MCF 10A (cell line): ENCODE data around the gene CHKB. TPM values are rescaled to one million over a fixed set of nuclear protein-coding genes. Genes with fewer than 3 reads are reported as not detected.

ENCODE experiments used
- BruUV-seq: library from RNA; stranded (reverse); fragments of 400-500 nt; replicated peaks from 2 replicates; lab custom pipeline; 2021; lab: Mats Ljungman, UMichigan
- CTCF ChIA-PET: fragments of 300-600 bp; sonication (Branson Sonifier 250); formaldehyde crosslinking; extraction: SDS; loops from one replicate; lab custom pipeline; 2021; ENCODE audit warnings: antibody characterized with exemption, inconsistent platforms; lab: Yijun Ruan, JAX
- POLR2A ChIA-PET: fragments of 300-600, 350-650 bp; sonication (Branson Sonifier 250); formaldehyde crosslinking; extraction: SDS; loops from one replicate; lab custom pipeline; 2020; ENCODE audit warnings: antibody characterized with exemption, inconsistent platforms; lab: Yijun Ruan, JAX
- DNase-seq: peaks from one replicate; pipeline ENCODE4 v3.0.0-alpha.2; 2018; ENCODE audit not compliant: unreplicated experiment
- H3K27ac Mint-ChIP-seq: one replicate; pipeline ENCODE4 v1.8.0; 2022; ENCODE audit warnings: mild to moderate bottlenecking, low read depth, mixed read lengths; ENCODE audit not compliant: unreplicated experiment
- H3K27me3 Mint-ChIP-seq: one replicate; pipeline ENCODE4 v1.8.0; 2022; ENCODE audit warnings: mixed read lengths; ENCODE audit not compliant: insufficient read depth, unreplicated experiment
- H3K36me3 Mint-ChIP-seq: one replicate; pipeline ENCODE4 v1.8.0; 2022; ENCODE audit warnings: mild to moderate bottlenecking, moderate library complexity, mixed read lengths; ENCODE audit not compliant: insufficient read depth, unreplicated experiment
- H3K4me1 Mint-ChIP-seq: one replicate; pipeline ENCODE4 v1.8.0; 2022; ENCODE audit warnings: mixed read lengths; ENCODE audit not compliant: insufficient read depth, unreplicated experiment
- H3K4me3 Mint-ChIP-seq: one replicate; pipeline ENCODE4 v1.8.0; 2022; ENCODE audit warnings: mild to moderate bottlenecking, moderate library complexity, mixed read lengths; ENCODE audit not compliant: unreplicated experiment
- H3K9me3 Mint-ChIP-seq: one replicate; pipeline ENCODE4 v1.8.0; 2022; ENCODE audit warnings: mixed read lengths; ENCODE audit not compliant: unreplicated experiment
- CTCF ChIP-seq: fragments of 200-600 bp; IDR thresholded peaks from one replicate; pipeline ENCODE4 v1.8.0; 2022; ENCODE audit warnings: antibody characterized with exemption, mild to moderate bottlenecking; ENCODE audit not compliant: unreplicated experiment
- intact Hi-C: fragments of 100-400 bp; cut with micrococcal nuclease; formaldehyde crosslinking; loops from 2 replicates; pipeline ENCODE4 v1.14.1; 2022
- total RNA-seq: library from RNA; stranded (reverse); gene quantifications from 2 replicates; pipeline ENCODE4 v1.2.3, GENCODE V29; 2022

Gene CHKB
- total RNA-seq, 1 experiment from 2014 or later = 60.6 TPM

GRCh38 chr22:50606946-50607658 lies 24.5 kb upstream of the CHKB start:
- TF ChIP-seq CTCF = no peak
- ChIA-PET CTCF (no interaction called here), POLR2A (no interaction called here)
- Mint-ChIP-seq H3K9me3 (no peaks in the 10 kb centered on the region), H3K4me1 (no peaks in the 10 kb centered on the region), H3K4me3 (no peak overlapping the region), H3K27ac (no peak overlapping the region), H3K36me3 (no peaks in the 10 kb centered on the region), H3K27me3 (peaks cover 33% of the 10 kb centered on the region)
- intact Hi-C loops = no loop called here
- no peak for DNase-seq
- BruUV-seq = no TSS peak

GRCh38 chr22:50606165-50606945 lies 23.7 kb upstream of the CHKB start:
- peaks cover 40% of the 10 kb centered on the region for H3K27me3 Mint-ChIP-seq
- intact Hi-C loops = no loop called here
- DNase-seq = no peak
- no peaks in the 10 kb centered on the region for H3K36me3 Mint-ChIP-seq
- ChIA-PET POLR2A (no interaction called here), CTCF (interaction anchor here (0.6 kb wide), 1 partner anchor 27 kb away, joined by 6 read pairs; no protein-coding TSS in a partner anchor)
- no peaks in the 10 kb centered on the region for H3K9me3 Mint-ChIP-seq
- TF ChIP-seq CTCF = no peak
- H3K27ac Mint-ChIP-seq = no peak overlapping the region
- no peak overlapping the region for H3K4me3 Mint-ChIP-seq
- no TSS peak for BruUV-seq
- H3K4me1 Mint-ChIP-seq = no peaks in the 10 kb centered on the region

- no peak overlapping the region for H3K4me3 Mint-ChIP-seq
- no peaks in the 10 kb centered on the region for H3K4me1 Mint-ChIP-seq
- no peak overlapping the region for H3K27ac Mint-ChIP-seq
- no peaks in the 10 kb centered on the region for H3K9me3 Mint-ChIP-seq
- intact Hi-C loops = no loop called here
- H3K27me3 Mint-ChIP-seq = peaks cover 34% of the 10 kb centered on the region
- BruUV-seq = no TSS peak
- DNase-seq = no peak
- TF ChIP-seq CTCF = no peak
- H3K36me3 Mint-ChIP-seq = no peaks in the 10 kb centered on the region
- POLR2A ChIA-PET = interaction anchor here (0.5 kb wide), 1 partner anchor 66 kb away, joined by 3 read pairs; no protein-coding TSS in a partner anchor
- CTCF ChIA-PET = interaction anchor here (0.7 kb wide), 1 partner anchor 66 kb away, joined by 3 read pairs; no protein-coding TSS in a partner anchor
Measured at GRCh38 chr22:50605613-50606074, 23.0 kb upstream of the CHKB start.

- H3K4me1 Mint-ChIP-seq = no peaks in the 10 kb centered on the region
- DNase-seq = no peak
- no peaks in the 10 kb centered on the region for H3K9me3 Mint-ChIP-seq
- no peak overlapping the region for H3K4me3 Mint-ChIP-seq
- H3K27ac Mint-ChIP-seq = no peak overlapping the region
- peaks cover 31% of the 10 kb centered on the region for H3K27me3 Mint-ChIP-seq
- no TSS peak for BruUV-seq
- no peak for TF ChIP-seq CTCF
- POLR2A ChIA-PET = interaction anchor here (0.5 kb wide), 1 partner anchor 66 kb away, joined by 3 read pairs; no protein-coding TSS in a partner anchor
- intact Hi-C loops = no loop called here
- peaks cover 2% of the 10 kb centered on the region for H3K36me3 Mint-ChIP-seq
- CTCF ChIA-PET = interaction anchor here (0.7 kb wide), 1 partner anchor 66 kb away, joined by 3 read pairs; no protein-coding TSS in a partner anchor
Measured at GRCh38 chr22:50605002-50605612, 22.5 kb upstream of the CHKB start.
